Left renal pelvis (tissue), 4 donors: ENCODE data around the gene RWDD4. TPM values are rescaled to one million over a fixed set of nuclear protein-coding genes. Genes with fewer than 3 reads are reported as not detected.

Source experiments
- DNase-seq, 4 donors: peaks; one replicate each; pipeline ENCODE4 v3.0.0-alpha.2; 2013; ENCODE audit warnings: low read depth in 4 of 4, low spot score in 3 of 4
- polyA plus RNA-seq, 4 donors: library from polyadenylated mRNA; unstranded; fragments of 120-200 nt; gene quantifications; one replicate each; pipeline ENCODE4 v1.2.1, GENCODE V29; 2013; ENCODE audit not compliant: insufficient read length in 4 of 4

The RWDD4 gene
- polyA plus RNA-seq, 4 donors: 32.1 to 44.8 (median 38.5) TPM

GRCh38 chr4:183602557-183603027 lies 56.4 kb downstream of the RWDD4 start:
- peak in 1 of 4 donors; percentile 12 for DNase-seq

- no peak for DNase-seq
Measured at GRCh38 chr4:183601381-183601780, 57.6 kb downstream of the RWDD4 start.

DNA sequence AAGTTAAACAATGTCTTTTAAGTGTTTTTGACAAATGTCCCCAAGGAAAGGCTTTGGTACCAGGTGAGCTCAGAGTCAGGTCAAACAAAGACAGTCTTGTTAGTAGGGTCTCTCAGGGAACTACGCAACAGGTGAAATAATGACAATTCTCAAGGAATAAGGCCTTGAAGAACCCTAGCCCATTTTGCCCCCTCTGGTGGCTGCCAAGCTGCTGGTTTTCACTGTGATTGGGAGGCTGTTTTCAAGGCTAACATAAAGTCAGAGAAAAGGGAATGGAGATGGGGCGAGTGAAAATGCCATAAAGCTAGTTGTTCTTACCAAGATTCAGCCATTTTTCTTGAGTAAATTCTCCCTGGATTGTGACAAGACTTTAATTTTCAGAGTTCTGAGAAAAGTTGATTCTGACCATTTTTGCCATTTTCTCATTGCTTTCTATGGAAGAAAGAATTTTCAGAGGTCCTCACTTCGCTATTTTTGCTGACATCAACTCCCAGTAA lies 58.7 kb downstream of the RWDD4 start:
- DNase-seq: no peak

DNA sequence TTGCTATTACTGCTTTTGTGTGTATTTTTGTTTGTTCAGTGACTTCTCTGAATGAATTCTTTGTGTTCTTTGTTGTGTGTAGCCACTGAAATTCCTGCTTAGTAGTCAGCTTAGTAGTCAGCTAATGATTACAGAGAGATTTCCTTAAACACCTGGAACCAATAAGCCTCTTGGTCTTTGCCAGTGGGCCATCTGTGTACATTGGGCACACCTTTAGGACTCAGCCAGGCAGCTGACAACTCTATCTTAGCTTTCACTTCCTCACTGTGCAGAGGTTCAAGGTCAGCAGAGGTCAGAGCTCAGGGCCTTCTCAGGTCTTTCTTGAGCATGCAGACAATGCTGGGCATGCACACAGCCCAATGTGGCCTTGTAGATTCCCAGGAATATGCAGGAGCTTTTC lies 59.3 kb downstream of the RWDD4 start:
- no peak for DNase-seq

GRCh38 chr4:183599284-183599683 lies 59.7 kb downstream of the RWDD4 start:
- DNase-seq: no peak

DNA sequence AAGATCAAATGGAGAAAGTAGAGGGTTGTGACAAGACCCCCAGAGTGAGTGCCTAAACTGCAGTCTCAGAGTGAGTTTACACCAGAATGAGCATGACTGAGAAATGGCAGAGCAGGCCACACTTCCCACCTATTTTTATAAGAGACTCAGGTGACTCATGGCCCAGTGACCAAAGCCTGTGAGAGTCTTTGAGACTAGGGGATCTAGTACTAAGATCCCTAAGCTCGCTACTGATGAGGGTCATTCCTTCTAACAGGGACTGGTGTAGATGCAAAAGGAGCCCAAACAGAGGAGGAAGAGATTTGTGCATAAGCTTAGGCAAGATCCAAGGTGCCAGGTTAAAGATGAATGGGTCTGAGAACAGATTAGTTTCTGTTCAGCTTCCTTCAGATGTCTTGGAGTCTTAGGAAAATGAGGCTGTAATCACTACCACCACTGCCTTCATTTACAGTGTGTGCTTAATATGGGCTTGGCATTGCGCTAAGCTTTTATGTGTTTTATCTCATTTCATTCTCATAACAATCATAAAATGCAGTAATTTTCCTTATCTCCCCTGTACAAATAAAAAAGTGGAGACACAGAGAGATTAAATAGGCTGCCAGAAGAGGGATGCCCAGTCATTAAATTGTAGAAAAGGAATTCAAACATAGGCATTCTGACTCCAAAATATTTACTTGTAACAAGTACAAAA lies 62.8 kb downstream of the RWDD4 start:
- no peak for DNase-seq

GRCh38 chr4:183594823-183595222 lies 64.2 kb downstream of the RWDD4 start:
- no peak for DNase-seq

- DNase-seq: no peak
Measured at GRCh38 chr4:183591301-183591700, 67.7 kb downstream of the RWDD4 start.

Other genes starting within 250 kb of the RWDD4 start
- gene CDKN2AIP, start 214.5 kb downstream of the RWDD4 start, polyA plus RNA-seq: 10 to 100 TPM; 22.6 to 44.2 (median 35.1) TPM
- gene ING2, start 154.1 kb downstream of the RWDD4 start, polyA plus RNA-seq: 10 to 100 TPM; 21.7 to 29.1 (median 24.9) TPM
- gene TRAPPC11, start 108 bp upstream of the RWDD4 start, polyA plus RNA-seq: 10 to 100 TPM; 36.5 to 41.4 (median 38.9) TPM
- 10 to 100 TPM in 1 of 4 donors, 1 to 10 TPM in 3; 9.0 to 13.5 (median 9.6) TPM for gene STOX2, start 246.1 kb upstream of the RWDD4 start, polyA plus RNA-seq